Stimulated activated CD8-positive, alpha-beta memory T cell treated with anti-CD3 and anti-CD28 coated beads, Interleukin-12 subunit alpha, Interleukin-12 subunit beta, amount 100 ng/mL, for 24 hours (primary cell): Measurements from ENCODE around the gene EHD3.

Experiments
- DNase-seq: peaks from one replicate; pipeline ENCODE4 v3.0.0-alpha.2; 2020; ENCODE audit errors: extremely low read depth

The EHD3 gene

GRCh38 chr2:31286961-31287550 is 53.1 kb downstream of the EHD3 start:
- no peak for DNase-seq

GRCh38 chr2:31287654-31288053 is 53.7 kb downstream of the EHD3 start:
- DNase-seq: no peak

GRCh38 chr2:31294196-31294595 is 60.2 kb downstream of the EHD3 start:
- no peak for DNase-seq

- no peak for DNase-seq
Observed at GRCh38 chr2:31296641-31297287, 62.8 kb downstream of the EHD3 start.

GRCh38 chr2:31297751-31298150 is 63.8 kb downstream of the EHD3 start:
- no peak for DNase-seq

GRCh38 chr2:31299547-31299946 is 65.6 kb downstream of the EHD3 start:
- DNase-seq: no peak

GRCh38 chr2:31300309-31300708 is 66.4 kb downstream of the EHD3 start:
- DNase-seq: no peak

- no peak for DNase-seq
Observed at GRCh38 chr2:31302940-31303563, 69.1 kb downstream of the EHD3 start.

GRCh38 chr2:31304816-31305215 is 70.9 kb downstream of the EHD3 start:
- DNase-seq: no peak

- DNase-seq: no peak
Observed at GRCh38 chr2:31312898-31313297, 78.9 kb downstream of the EHD3 start.

GRCh38 chr2:31314761-31315160 is 80.8 kb downstream of the EHD3 start:
- no peak for DNase-seq

- no peak for DNase-seq
Observed at GRCh38 chr2:31317396-31317795, 83.4 kb downstream of the EHD3 start.

- no peak for DNase-seq
Observed at GRCh38 chr2:31318361-31319336, 84.7 kb downstream of the EHD3 start.
